Psoas muscle (tissue), 8 donors: Measurements from ENCODE around the gene CDH26. TPM values are rescaled to one million over a fixed set of nuclear protein-coding genes. Genes with fewer than 3 reads are reported as not detected.

Experiments used
- ATAC-seq, 4 donors: fragments of 200-7000 bp; cut with Tn5 transposase; one replicate each; pipeline ENCODE4 v1.9.1; 2020; ENCODE audit warnings: moderate library complexity in 3 of 4, mild to moderate bottlenecking in 2 of 4
- DNase-seq, 2 donors: peaks; one replicate each; pipeline ENCODE4 v3.0.0-alpha.2; 2020
- H3K27ac ChIP-seq: fragments of 200-600 bp; one replicate; pipeline ENCODE4 v1.8.0; 2022
- H3K27me3 ChIP-seq, 3 donors: fragments of 200-600 bp in 1 of 3; one replicate each; pipeline versions ENCODE4 v1.6.1 to v1.8.0; 2013 to 2022; ENCODE audit warnings: low read length in 2 of 3, mild to moderate bottlenecking in 2 of 3, moderate library complexity in 1 of 3; ENCODE audit not compliant: insufficient read depth in 3 of 3
- H3K36me3 ChIP-seq, 2 donors: fragments of 200-600 bp in 1 of 2; one replicate each; pipeline versions ENCODE4 v1.6.1 to v1.8.0; 2013 to 2022; ENCODE audit warnings: low read depth in 1 of 2, mild to moderate bottlenecking in 1 of 2, moderate library complexity in 1 of 2; ENCODE audit not compliant: insufficient read depth in 1 of 2
- H3K4me1 ChIP-seq: fragments of 200-600 bp; one replicate; pipeline ENCODE4 v1.8.0; 2022
- H3K4me3 ChIP-seq: fragments of 200-600 bp; one replicate; pipeline ENCODE4 v1.8.0; 2022; ENCODE audit warnings: mild to moderate bottlenecking
- H3K9me3 ChIP-seq: fragments of 200-600 bp; one replicate; pipeline ENCODE4 v1.8.0; 2022
- CTCF ChIP-seq: fragments of 200-600 bp; IDR thresholded peaks from one replicate; pipeline ENCODE4 v1.8.0; 2022; ENCODE audit warnings: antibody characterized with exemption
- WGBS, 3 donors: extraction: QIAGEN DNeasy Blood & Tissue Kit; methylation state at CpG; one replicate each; pipeline versions ENCODE4 v1.1.6 to v1.1.7; 2013; 5-methylcytosine and 5-hydroxymethylcytosine counted together
- intact Hi-C, 2 donors: fragments of 100-400 bp; cut with DNase I; formaldehyde crosslinking; loops; one replicate each; pipeline versions ENCODE4 v1.11.0 to v1.14.2; 2022
- polyA plus RNA-seq, 3 donors: library from polyadenylated mRNA; stranded (reverse); fragments of 200-250 nt; gene quantifications; one replicate each; pipeline ENCODE4 v1.2.3, GENCODE V29; 2013
- total RNA-seq, 4 donors: library from RNA; stranded (reverse); fragmentation: NEBNext Ultra II Directional in 2 of 4; extraction: Animal tissue kit (Norgen Biotek cat#: 25700) in 2 of 4; gene quantifications; one replicate each; pipeline versions ENCODE4 v1.2.1 to v1.2.4, GENCODE V29; 2021 to 2023
- donor health status: healthy with polysubstance abuse.
- donor health status: DM: no; HTN: no; CAD: no; lungs with moderate emphysema.
- donor health status: Bipolar disorder and iron deficiency.
- donor health status: healthy.
- donor health status: DM: yes; HTN: yes; CAD: no.
- donor health status: DM: no; HTN: no; CAD: no.
- donor health status: DM: no; HTN: no; CAD: no.
- donor health status: DM: yes; HTN: yes; CAD: no.

The CDH26 gene
- total and polyA plus RNA-seq, 7 donors, result 0.18 to 0.77 (median 0.32) TPM

GRCh38 chr20:60008130-60008808 lies 50.0 kb downstream of the CDH26 start:
- H3K9me3 ChIP-seq, result no peaks in the 10 kb centered on the region
- H3K36me3 ChIP-seq, result no peaks in the 10 kb centered on the region
- H3K27ac ChIP-seq, result no peak overlapping the region
- no peak overlapping the region for H3K4me3 ChIP-seq
- H3K27me3 ChIP-seq, result no peaks in the 10 kb centered on the region
- ATAC-seq (no peak), DNase-seq (no peak)
- 79 to 85% (median 84%) methylated on average over 3 of the region's 3 CpGs for WGBS, 3 donors
- H3K4me1 ChIP-seq, result peaks cover 10% of the 10 kb centered on the region
- TF ChIP-seq CTCF, result no peak
- intact Hi-C loops, result no loop called here

GRCh38 chr20:60009318-60009717 lies 51.1 kb downstream of the CDH26 start:
- Histone ChIP-seq H3K4me3 (no peak overlapping the region), H3K27ac (no peak overlapping the region), H3K36me3 (no peaks in the 10 kb centered on the region), H3K27me3 (no peaks in the 10 kb centered on the region), H3K4me1 (peaks cover 10% of the 10 kb centered on the region), H3K9me3 (no peaks in the 10 kb centered on the region)
- intact Hi-C loops, result no loop called here
- no peak for ATAC-seq
- TF ChIP-seq CTCF, result no peak
- DNase-seq, result no peak
- 91 to 96% (median 93%) methylated on average over 13 of the region's 13 CpGs for WGBS, 3 donors

GRCh38 chr20:60009826-60010616 lies 51.8 kb downstream of the CDH26 start:
- Histone ChIP-seq H3K27me3 (no peaks in the 10 kb centered on the region), H3K9me3 (no peaks in the 10 kb centered on the region), H3K36me3 (no peaks in the 10 kb centered on the region), H3K4me3 (no peak overlapping the region), H3K27ac (no peak overlapping the region), H3K4me1 (peaks cover 10% of the 10 kb centered on the region)
- DNase-seq, result no peak
- no peak for ATAC-seq
- WGBS, 3 donors, result 88 to 92% (median 91%) methylated on average over 14 of the region's 14 CpGs
- no peak for TF ChIP-seq CTCF
- intact Hi-C loops, result no loop called here

GRCh38 chr20:60010689-60011458 lies 52.7 kb downstream of the CDH26 start:
- intact Hi-C loops, result no loop called here
- Histone ChIP-seq H3K4me3 (no peak overlapping the region), H3K4me1 (peaks cover 10% of the 10 kb centered on the region), H3K9me3 (no peaks in the 10 kb centered on the region), H3K27me3 (no peaks in the 10 kb centered on the region), H3K27ac (no peak overlapping the region), H3K36me3 (no peaks in the 10 kb centered on the region)
- no peak for DNase-seq
- ATAC-seq, result no peak
- 61 to 66% (median 63%) methylated on average over 12 of the region's 12 CpGs for WGBS, 3 donors
- no peak for TF ChIP-seq CTCF
